ENCODE measurements around the gene AXIN1. TPM values are rescaled to one million over a fixed set of nuclear protein-coding genes. Genes with fewer than 3 reads are reported as not detected.

Gene AXIN1
- total and polyA plus RNA-seq, 9 of the 15 experiments (the other 6 are each of a cell fraction or from before 2014, with no cell fraction given), result 0.42 to 58.0 (median 25.9) TPM

DNA sequence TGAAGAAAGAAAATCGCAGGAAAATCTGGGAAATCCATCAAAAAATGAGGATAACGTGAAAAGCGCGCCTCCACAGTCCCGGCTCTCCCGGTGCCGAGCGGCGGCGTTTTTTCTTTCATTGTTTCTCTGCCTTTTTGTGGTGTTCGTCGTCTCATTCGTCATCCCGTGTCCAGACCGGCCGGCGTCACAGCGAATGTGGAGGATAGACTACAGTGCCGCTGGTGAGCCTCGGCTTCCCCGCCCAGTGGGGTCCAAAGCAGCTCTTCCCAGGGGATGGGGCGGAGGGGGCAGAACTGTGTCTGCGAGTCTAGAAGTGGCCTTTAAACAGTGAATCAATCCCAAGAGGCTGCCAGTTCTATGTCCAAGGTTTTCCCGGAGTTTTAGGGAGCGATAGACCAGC lies 98.1 kb downstream of the AXIN1 start:
- H3K9me1 ChIP-seq (ENCODE audit: control insufficient read depth, insufficient read depth, low read length), result no peaks in the 10 kb centered on the region
- no TSS peak for BruUV-seq (replicated peaks)
- no peak for TF ChIP-seq KAT8 (IDR thresholded peaks at IDR 0.05; ENCODE audit: low read depth)
- no peak for TF ChIP-seq ATF4 (CRISPR knock-in tag; IDR thresholded peaks at IDR 0.05)
- no peak for TF ChIP-seq TRIM28 (IDR thresholded peaks at IDR 0.05)
- no peak for TF ChIP-seq ZNF586 (CRISPR knock-in tag; conservative IDR thresholded peaks at IDR 0.05)
- 94% methylated on average over 22 of the region's 25 CpGs for WGBS (ENCODE audit: insufficient coverage, low coverage, missing lambda C conversion rate)
- H3K4me3 ChIP-seq, result no peak overlapping the region
- POLR2A ChIA-PET, result interaction anchor here (1.0 to 3.5 kb wide), 3 partner anchors 10 to 163 kb away, joined by 3 to 14 read pairs (median 4); no protein-coding TSS in a partner anchor
- in situ Hi-C loops (cut with MboI), result no loop called here
- no peaks in the 10 kb centered on the region for H4K20me1 ChIP-seq (replicated peaks; ENCODE audit: control insufficient read depth, insufficient read depth, low read length)
- no peaks in the 10 kb centered on the region for H3K27me3 ChIP-seq (ENCODE audit: control insufficient read depth in 2 of 2, insufficient read depth in 2 of 2, low read length in 2 of 2)
- H3K4me2 ChIP-seq (ENCODE audit: insufficient read depth, low read length), result no peak overlapping the region
- intact Hi-C loops (cut with micrococcal nuclease), result no loop called here
- no peak overlapping the region for H3K9ac ChIP-seq (ENCODE audit: insufficient read depth in 1 of 2, low read depth in 2 of 2, low read length in 2 of 2)
- H3K9me3 ChIP-seq (replicated peaks; ENCODE audit: control insufficient read depth, insufficient read depth, low read depth, low read length), result no peaks in the 10 kb centered on the region
- H3K4me1 ChIP-seq (replicated peaks in 1 of 2; ENCODE audit: control insufficient read depth in 2 of 2, insufficient read depth in 2 of 2, low read length in 2 of 2), result peaks cover 17 to 49% of the 10 kb centered on the region in 2 experiments
- no peak for FAIRE-seq
- no peak overlapping the region for H3K27ac ChIP-seq (ENCODE audit: extremely low read depth, low read depth, low read length)
- H3K79me2 ChIP-seq (ENCODE audit: control insufficient read depth, insufficient read depth, low read length), result peaks cover 5% of the 10 kb centered on the region; the same call in 1 of the 3 replicates
- CTCF ChIA-PET (ENCODE audit: low intra/inter-chr PET ratio), result no interaction called here
- ATAC-seq, result no peak
- peaks cover 16% of the 10 kb centered on the region; the same call in 2 of the 3 replicates for H3K36me3 ChIP-seq (ENCODE audit: control insufficient read depth, insufficient read depth, low read length)
- DNase-seq (ENCODE audit: extremely low read depth in 1 of 4, low spot score in 3 of 4), result no peak
- no peak overlapping the region for H2AFZ ChIP-seq (ENCODE audit: low read depth, low read length)

DNA sequence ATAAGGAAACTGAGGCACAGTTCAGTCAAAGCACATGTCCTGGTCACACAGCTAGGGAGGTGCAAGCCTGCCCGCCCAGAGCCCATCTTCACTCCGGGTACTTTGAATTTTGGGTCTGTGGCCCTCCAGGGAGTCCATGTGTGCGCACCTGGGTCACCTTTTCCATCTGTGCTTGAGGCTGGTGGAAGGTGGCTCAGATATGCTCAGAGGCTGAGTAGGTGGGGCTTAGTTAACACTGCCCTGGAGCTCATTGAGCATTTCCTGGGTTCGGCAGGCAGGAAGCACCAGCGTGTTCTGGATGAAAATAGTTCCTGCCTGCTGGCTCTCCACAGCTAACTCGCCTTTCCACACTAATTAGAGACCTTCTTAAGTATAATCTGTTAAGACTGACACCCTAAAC lies 98.7 kb downstream of the AXIN1 start:
- Histone ChIP-seq H3K9ac (ENCODE audit: insufficient read depth in 1 of 2, low read depth in 2 of 2, low read length in 2 of 2) (peak overlapping the region in 1 of 2 experiments; percentile 49; a peak in 1 of 4 replicates), H3K4me1 (replicated peaks in 1 of 2; ENCODE audit: control insufficient read depth in 2 of 2, insufficient read depth in 2 of 2, low read length in 2 of 2) (peaks cover 11 to 46% of the 10 kb centered on the region in 2 experiments), H3K36me3 (ENCODE audit: control insufficient read depth, insufficient read depth, low read length) (peaks cover 16% of the 10 kb centered on the region; the same call in 2 of the 3 replicates), H3K27me3 (ENCODE audit: control insufficient read depth in 2 of 2, insufficient read depth in 2 of 2, low read length in 2 of 2) (no peaks in the 10 kb centered on the region), H3K4me3 (no peak overlapping the region), H3K9me1 (ENCODE audit: control insufficient read depth, insufficient read depth, low read length) (no peaks in the 10 kb centered on the region), H4K20me1 (replicated peaks; ENCODE audit: control insufficient read depth, insufficient read depth, low read length) (no peaks in the 10 kb centered on the region), H3K79me2 (ENCODE audit: control insufficient read depth, insufficient read depth, low read length) (peaks cover 5% of the 10 kb centered on the region; the same call in 1 of the 3 replicates), H3K27ac (ENCODE audit: extremely low read depth, low read depth, low read length) (no peak overlapping the region), H2AFZ (ENCODE audit: low read depth, low read length) (no peak overlapping the region), H3K9me3 (replicated peaks; ENCODE audit: control insufficient read depth, insufficient read depth, low read depth, low read length) (no peaks in the 10 kb centered on the region), H3K4me2 (ENCODE audit: insufficient read depth, low read length) (no peak overlapping the region)
- peak; percentile 65 for FAIRE-seq
- in situ Hi-C loops (cut with MboI) (no loop called here), intact Hi-C loops (cut with micrococcal nuclease) (no loop called here)
- 92% methylated on average over 6 of the region's 6 CpGs for WGBS (ENCODE audit: insufficient coverage, low coverage, missing lambda C conversion rate)
- DNase-seq (ENCODE audit: extremely low read depth in 1 of 4, low spot score in 3 of 4), result peak in 1 of 4 experiments; percentile 7
- no TSS peak for BruUV-seq (replicated peaks)
- ChIA-PET POLR2A (interaction anchor here (1.0 to 3.5 kb wide), 3 partner anchors 10 to 163 kb away, joined by 3 to 14 read pairs (median 4); no protein-coding TSS in a partner anchor), CTCF (ENCODE audit: low intra/inter-chr PET ratio) (no interaction called here)
- ATAC-seq, result no peak
- no peak for TF ChIP-seq CTBP1 (IDR thresholded peaks at IDR 0.05; ENCODE audit: borderline replicate concordance)

All from K562 (cell line).